ENCODE measurements around the gene GALNT18.

The GALNT18 gene

DNA sequence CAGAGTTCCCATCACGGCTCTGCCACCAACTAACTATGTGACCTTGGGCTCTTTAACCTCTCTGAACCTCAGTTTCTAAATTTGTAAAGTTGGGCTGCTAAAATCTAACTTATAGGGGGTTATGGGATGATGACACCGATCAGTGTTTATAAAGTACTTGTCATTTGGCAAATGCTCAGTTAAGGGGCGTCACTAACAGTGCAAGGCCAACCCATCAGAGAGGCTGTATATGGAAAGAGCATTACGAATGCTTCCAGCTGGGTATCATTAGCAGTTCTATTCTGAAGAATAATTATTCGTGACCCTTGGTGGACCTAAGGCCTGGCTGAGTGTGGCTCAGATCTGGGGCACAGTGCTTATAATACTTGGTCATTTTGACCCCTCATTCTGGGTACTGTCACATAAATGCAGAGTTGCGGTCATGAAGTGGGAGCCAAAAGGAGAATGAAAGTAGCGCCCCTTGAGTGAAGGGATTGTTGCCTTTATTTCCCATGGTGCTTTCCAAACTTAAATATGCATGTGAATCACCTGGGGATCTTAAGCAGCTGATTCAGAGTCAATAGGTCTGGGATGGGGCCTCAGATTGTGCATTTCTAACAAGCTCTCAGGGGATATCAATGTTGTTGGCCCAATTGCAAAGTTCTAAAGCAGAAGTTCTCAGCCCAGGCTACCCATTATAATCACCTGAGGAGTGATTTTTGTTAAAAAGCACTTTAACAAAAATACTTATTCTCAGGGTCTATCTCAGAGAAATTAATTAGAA is 384.6 kb downstream of the GALNT18 start:
- TF ChIP-seq JUND (IDR thresholded peaks at IDR 0.05; ENCODE audit: low read depth), result no peak
- DNase-seq (ENCODE audit: low read depth in 1 of 2, low spot score in 1 of 2), result no peak
- in situ Hi-C loops (cut with HindIII; ENCODE audit: low pct_unique_long_range_greater_than_20kb, low sequenced_read_pairs), result no loop called here

DNA sequence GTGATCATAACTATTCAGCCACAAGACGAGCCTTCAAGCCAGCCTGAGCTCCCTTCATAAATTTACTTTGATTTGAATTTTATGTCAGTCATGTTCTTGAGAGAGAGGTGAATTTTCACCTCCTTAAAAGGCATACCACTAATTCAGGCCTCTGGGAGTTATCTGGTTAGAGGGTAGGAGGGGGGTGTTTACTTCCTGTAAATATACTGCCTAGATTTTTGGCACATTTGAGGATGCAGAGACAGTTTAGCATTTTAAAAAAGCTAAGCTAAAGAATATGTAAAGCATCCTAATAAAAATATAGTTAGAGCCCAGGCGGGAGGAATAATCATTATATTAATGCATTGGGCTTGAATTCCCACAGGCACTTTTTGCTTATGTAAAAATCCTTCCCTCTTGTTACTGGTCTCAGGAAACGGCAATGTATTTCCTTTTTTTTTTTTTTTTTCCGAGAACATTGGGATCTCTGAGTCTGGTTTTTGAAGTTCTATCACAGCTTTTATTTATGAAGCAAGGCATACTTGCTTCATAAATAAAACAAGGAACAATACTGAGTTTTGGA is 385.2 kb downstream of the GALNT18 start:
- DNase-seq (ENCODE audit: low read depth in 1 of 2, low spot score in 1 of 2), result no peak
- no peak for TF ChIP-seq JUND (IDR thresholded peaks at IDR 0.05; ENCODE audit: low read depth)
- in situ Hi-C loops (cut with HindIII; ENCODE audit: low pct_unique_long_range_greater_than_20kb, low sequenced_read_pairs), result no loop called here

DNA sequence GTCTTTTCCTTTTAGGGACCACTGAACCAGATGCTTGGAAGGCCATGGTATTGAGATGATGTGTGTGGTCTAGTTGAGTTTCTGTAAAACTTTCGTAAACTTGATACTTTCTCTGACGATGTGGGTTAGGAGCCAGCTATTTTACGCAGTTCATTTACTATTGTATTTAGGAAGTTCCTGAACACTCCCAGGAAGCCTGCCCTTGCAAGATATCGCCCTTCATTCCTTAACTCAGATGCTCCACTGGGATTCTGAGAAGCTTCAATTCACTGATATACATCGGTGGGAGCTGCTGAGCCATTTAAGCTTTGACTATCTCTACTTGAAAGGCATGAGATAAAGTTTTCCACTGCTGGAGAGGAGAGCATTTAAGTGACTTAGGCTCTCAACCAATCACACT is 390.0 kb downstream of the GALNT18 start:
- in situ Hi-C loops (cut with HindIII; ENCODE audit: low pct_unique_long_range_greater_than_20kb, low sequenced_read_pairs), result no loop called here
- TF ChIP-seq JUND (IDR thresholded peaks at IDR 0.05; ENCODE audit: low read depth), result no peak
- DNase-seq (ENCODE audit: low read depth in 1 of 2, low spot score in 1 of 2), result no peak

DNA sequence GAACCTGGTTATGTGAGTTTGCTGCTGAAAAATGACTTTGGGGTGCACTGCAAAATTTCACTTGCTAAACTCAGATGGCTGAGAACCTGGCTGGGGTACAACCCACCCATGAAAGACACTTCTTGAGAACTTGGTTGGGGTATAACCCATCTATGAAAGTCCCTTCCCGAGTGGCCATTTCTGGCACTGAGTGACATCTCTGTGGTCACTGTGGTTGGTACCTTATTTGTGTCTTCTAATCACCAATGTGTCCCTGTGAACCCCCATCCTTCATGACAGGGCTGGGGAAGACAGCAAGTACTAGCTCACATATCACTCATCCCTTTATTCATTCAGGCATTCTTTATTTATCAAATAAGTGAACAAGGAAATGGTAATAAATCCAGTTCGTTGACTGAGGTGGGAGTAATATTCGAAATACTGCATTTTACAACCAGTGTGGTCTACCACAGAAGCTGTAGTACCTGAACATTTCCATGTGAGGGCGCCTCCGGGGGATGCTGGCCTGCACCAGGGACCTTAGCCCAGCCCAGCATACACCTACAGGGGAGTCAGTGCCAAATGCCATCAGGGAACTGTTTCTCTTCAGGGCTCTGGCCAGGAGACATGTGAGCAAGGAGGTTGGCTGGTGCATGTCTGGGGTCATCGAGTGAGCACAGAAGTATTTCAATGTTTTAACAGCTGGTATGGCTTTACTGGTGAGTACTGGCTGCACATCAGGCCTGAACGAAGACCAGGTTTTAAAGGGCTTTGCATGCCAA is 390.8 kb downstream of the GALNT18 start:
- peak in 1 of 2 experiments; percentile 10 for DNase-seq (ENCODE audit: low read depth in 1 of 2, low spot score in 1 of 2)
- TF ChIP-seq JUND (IDR thresholded peaks at IDR 0.05; ENCODE audit: low read depth), result no peak
- in situ Hi-C loops (cut with HindIII; ENCODE audit: low pct_unique_long_range_greater_than_20kb, low sequenced_read_pairs), result no loop called here

DNA sequence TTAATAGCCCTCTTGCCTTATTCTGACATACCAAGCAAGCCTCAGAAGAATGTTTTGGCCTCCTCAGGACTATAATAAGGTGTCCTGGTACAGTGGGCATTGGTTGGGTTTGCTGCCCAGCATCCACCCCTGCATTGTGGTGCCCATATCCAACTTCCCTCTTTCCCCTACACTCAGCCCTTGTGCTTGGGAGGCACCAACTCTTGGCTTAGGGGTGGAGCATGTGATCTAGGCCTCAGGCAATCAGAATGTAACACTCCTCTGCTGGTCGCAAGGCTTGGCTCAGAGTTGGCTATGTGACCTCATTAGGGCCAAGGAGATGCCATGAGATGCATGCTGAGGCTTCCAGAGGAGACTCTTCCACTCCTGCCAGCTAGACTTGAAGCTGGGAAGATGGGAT is 391.7 kb downstream of the GALNT18 start:
- no peak for DNase-seq (ENCODE audit: low read depth in 1 of 2, low spot score in 1 of 2)
- TF ChIP-seq JUND (IDR thresholded peaks at IDR 0.05; ENCODE audit: low read depth), result no peak
- in situ Hi-C loops (cut with HindIII; ENCODE audit: low pct_unique_long_range_greater_than_20kb, low sequenced_read_pairs), result no loop called here

DNA sequence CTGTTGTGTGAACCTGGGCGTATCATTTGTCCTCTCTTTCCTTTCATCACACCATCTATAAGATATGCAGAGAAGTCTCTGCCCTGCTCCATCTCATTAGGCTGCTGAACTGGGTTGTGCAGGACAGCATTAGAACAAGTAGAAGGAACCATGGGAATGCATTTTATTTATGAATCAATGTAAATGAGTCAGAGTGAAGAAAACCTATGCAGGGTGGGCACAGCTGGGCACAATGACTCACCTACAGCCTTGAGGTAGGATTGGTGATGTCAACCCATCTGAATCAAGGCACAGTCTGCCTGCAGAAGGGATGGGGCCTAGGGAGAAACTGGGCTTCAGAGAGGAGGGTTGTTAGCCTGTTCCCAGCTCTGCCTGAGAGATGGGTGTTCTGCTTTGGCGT is 392.2 kb downstream of the GALNT18 start:
- DNase-seq (ENCODE audit: low read depth in 1 of 2, low spot score in 1 of 2), result no peak
- in situ Hi-C loops (cut with HindIII; ENCODE audit: low pct_unique_long_range_greater_than_20kb, low sequenced_read_pairs), result no loop called here
- TF ChIP-seq JUND (IDR thresholded peaks at IDR 0.05; ENCODE audit: low read depth), result no peak

DNA sequence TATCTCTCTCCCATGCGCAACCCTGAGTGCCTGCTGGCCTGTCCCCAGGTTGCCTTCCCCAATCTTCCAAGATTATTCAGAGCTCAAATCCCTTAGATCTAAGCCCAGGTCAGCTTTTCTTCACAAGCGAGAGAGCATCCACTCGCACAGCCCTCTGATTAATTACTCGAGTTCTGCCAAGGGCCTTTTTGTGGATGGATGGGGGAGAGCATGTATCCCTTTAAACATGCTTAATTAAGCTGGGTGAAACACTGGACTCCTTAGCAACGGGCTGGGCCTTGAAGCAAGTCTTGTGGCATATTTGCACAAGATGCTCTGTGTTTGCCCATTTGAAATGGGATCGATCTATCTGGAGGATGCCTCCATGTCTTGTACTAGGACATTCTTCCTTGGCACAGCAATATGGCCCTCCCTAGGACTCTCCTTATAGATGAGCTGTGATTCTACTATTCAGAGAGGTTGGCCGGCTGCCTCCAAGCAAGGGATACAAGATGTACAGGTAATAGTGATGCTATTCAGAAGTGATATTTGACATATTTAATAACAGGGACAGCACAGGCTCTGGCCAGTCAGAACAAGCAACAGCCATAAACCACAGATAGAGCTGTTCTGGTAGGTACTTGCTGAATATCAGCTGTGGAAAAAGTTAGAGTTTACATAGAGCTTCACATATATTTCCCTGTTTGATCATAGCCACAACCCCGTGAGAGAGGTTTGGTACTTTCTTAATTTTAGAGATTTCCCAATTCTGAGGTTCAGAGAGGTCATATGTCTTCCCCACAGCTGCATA is 394.3 kb downstream of the GALNT18 start:
- TF ChIP-seq JUND (IDR thresholded peaks at IDR 0.05; ENCODE audit: low read depth), result no peak
- DNase-seq (ENCODE audit: low read depth in 1 of 2, low spot score in 1 of 2), result no peak
- in situ Hi-C loops (cut with HindIII; ENCODE audit: low pct_unique_long_range_greater_than_20kb, low sequenced_read_pairs), result no loop called here

Measured in T47D (cell line).